ENCODE results near the gene RPP30.

- TF ChIP-seq CTCF (IDR thresholded peaks at IDR 0.05) (no peak), POLR2A (IDR thresholded peaks at IDR 0.05) (no peak)
Observed at GRCh38 chr10:90924552-90924951, 52.8 kb downstream of the RPP30 start.

Data from right lobe of liver (tissue), 4 donors.